ENCODE data around the gene FAM124A.

The FAM124A gene

GRCh38 chr13:51328488-51328887, 106.3 kb downstream of the FAM124A start:
- H3K27me3 ChIP-seq (replicated peaks; ENCODE audit: control insufficient read depth, insufficient read depth, low read length, poor library complexity, severe bottlenecking), result no peaks in the 10 kb centered on the region
- H3K4me1 ChIP-seq (ENCODE audit: control insufficient read depth, insufficient read depth, low read length, poor library complexity, severe bottlenecking), result no peaks in the 10 kb centered on the region
- H3K9me3 ChIP-seq (ENCODE audit: control insufficient read depth, low read length), result no peaks in the 10 kb centered on the region
- H3K27ac ChIP-seq (ENCODE audit: insufficient read depth, low read length, poor library complexity, severe bottlenecking), result no peak overlapping the region
- H3K4me3 ChIP-seq (ENCODE audit: insufficient read depth, low read depth, low read length, poor library complexity, severe bottlenecking), result no peak overlapping the region
- no peaks in the 10 kb centered on the region for H3K36me3 ChIP-seq (ENCODE audit: control insufficient read depth, insufficient read depth, low read length)
- DNase-seq, result no peak

GRCh38 chr13:51329606-51330005, 107.4 kb downstream of the FAM124A start:
- H3K4me1 ChIP-seq (ENCODE audit: control insufficient read depth, insufficient read depth, low read length, poor library complexity, severe bottlenecking), result no peaks in the 10 kb centered on the region
- no peak overlapping the region for H3K27ac ChIP-seq (ENCODE audit: insufficient read depth, low read length, poor library complexity, severe bottlenecking)
- no peaks in the 10 kb centered on the region for H3K36me3 ChIP-seq (ENCODE audit: control insufficient read depth, insufficient read depth, low read length)
- no peak for DNase-seq
- H3K4me3 ChIP-seq (ENCODE audit: insufficient read depth, low read depth, low read length, poor library complexity, severe bottlenecking), result no peak overlapping the region
- no peaks in the 10 kb centered on the region for H3K27me3 ChIP-seq (replicated peaks; ENCODE audit: control insufficient read depth, insufficient read depth, low read length, poor library complexity, severe bottlenecking)
- no peaks in the 10 kb centered on the region for H3K9me3 ChIP-seq (ENCODE audit: control insufficient read depth, low read length)

GRCh38 chr13:51330791-51331190, 108.6 kb downstream of the FAM124A start:
- Histone ChIP-seq H3K9me3 (ENCODE audit: control insufficient read depth, low read length) (no peaks in the 10 kb centered on the region), H3K36me3 (ENCODE audit: control insufficient read depth, insufficient read depth, low read length) (no peaks in the 10 kb centered on the region), H3K4me3 (ENCODE audit: insufficient read depth, low read depth, low read length, poor library complexity, severe bottlenecking) (no peak overlapping the region), H3K27me3 (replicated peaks; ENCODE audit: control insufficient read depth, insufficient read depth, low read length, poor library complexity, severe bottlenecking) (no peaks in the 10 kb centered on the region), H3K27ac (ENCODE audit: insufficient read depth, low read length, poor library complexity, severe bottlenecking) (no peak overlapping the region), H3K4me1 (ENCODE audit: control insufficient read depth, insufficient read depth, low read length, poor library complexity, severe bottlenecking) (no peaks in the 10 kb centered on the region)
- no peak for DNase-seq

- Histone ChIP-seq H3K27ac (ENCODE audit: insufficient read depth, low read length, poor library complexity, severe bottlenecking) (no peak overlapping the region), H3K27me3 (replicated peaks; ENCODE audit: control insufficient read depth, insufficient read depth, low read length, poor library complexity, severe bottlenecking) (no peaks in the 10 kb centered on the region), H3K4me3 (ENCODE audit: insufficient read depth, low read depth, low read length, poor library complexity, severe bottlenecking) (no peak overlapping the region), H3K4me1 (ENCODE audit: control insufficient read depth, insufficient read depth, low read length, poor library complexity, severe bottlenecking) (no peaks in the 10 kb centered on the region), H3K36me3 (ENCODE audit: control insufficient read depth, insufficient read depth, low read length) (no peaks in the 10 kb centered on the region), H3K9me3 (ENCODE audit: control insufficient read depth, low read length) (no peaks in the 10 kb centered on the region)
- no peak for DNase-seq
Measured at GRCh38 chr13:51331354-51331861, 109.2 kb downstream of the FAM124A start.

GRCh38 chr13:51332566-51333361, 110.6 kb downstream of the FAM124A start:
- Histone ChIP-seq H3K36me3 (ENCODE audit: control insufficient read depth, insufficient read depth, low read length) (no peaks in the 10 kb centered on the region), H3K27ac (ENCODE audit: insufficient read depth, low read length, poor library complexity, severe bottlenecking) (no peak overlapping the region), H3K27me3 (replicated peaks; ENCODE audit: control insufficient read depth, insufficient read depth, low read length, poor library complexity, severe bottlenecking) (no peaks in the 10 kb centered on the region), H3K4me3 (ENCODE audit: insufficient read depth, low read depth, low read length, poor library complexity, severe bottlenecking) (no peak overlapping the region), H3K9me3 (ENCODE audit: control insufficient read depth, low read length) (no peaks in the 10 kb centered on the region), H3K4me1 (ENCODE audit: control insufficient read depth, insufficient read depth, low read length, poor library complexity, severe bottlenecking) (no peaks in the 10 kb centered on the region)
- no peak for DNase-seq

GRCh38 chr13:51333421-51333820, 111.2 kb downstream of the FAM124A start:
- Histone ChIP-seq H3K27ac (ENCODE audit: insufficient read depth, low read length, poor library complexity, severe bottlenecking) (no peak overlapping the region), H3K4me1 (ENCODE audit: control insufficient read depth, insufficient read depth, low read length, poor library complexity, severe bottlenecking) (no peaks in the 10 kb centered on the region), H3K4me3 (ENCODE audit: insufficient read depth, low read depth, low read length, poor library complexity, severe bottlenecking) (no peak overlapping the region), H3K36me3 (ENCODE audit: control insufficient read depth, insufficient read depth, low read length) (no peaks in the 10 kb centered on the region), H3K9me3 (ENCODE audit: control insufficient read depth, low read length) (no peaks in the 10 kb centered on the region), H3K27me3 (replicated peaks; ENCODE audit: control insufficient read depth, insufficient read depth, low read length, poor library complexity, severe bottlenecking) (no peaks in the 10 kb centered on the region)
- DNase-seq, result no peak

- Histone ChIP-seq H3K36me3 (ENCODE audit: control insufficient read depth, insufficient read depth, low read length) (no peaks in the 10 kb centered on the region), H3K27ac (ENCODE audit: insufficient read depth, low read length, poor library complexity, severe bottlenecking) (no peak overlapping the region)
- no peak for DNase-seq
Measured at GRCh38 chr13:51333826-51334225, 111.6 kb downstream of the FAM124A start.

More at GRCh38 chr13:51333826-51334225, 111.6 kb downstream of the FAM124A start:
- no peak overlapping the region for H3K4me3 ChIP-seq (ENCODE audit: insufficient read depth, low read depth, low read length, poor library complexity, severe bottlenecking)
- no peaks in the 10 kb centered on the region for H3K4me1 ChIP-seq (ENCODE audit: control insufficient read depth, insufficient read depth, low read length, poor library complexity, severe bottlenecking)
- no peaks in the 10 kb centered on the region for H3K27me3 ChIP-seq (replicated peaks; ENCODE audit: control insufficient read depth, insufficient read depth, low read length, poor library complexity, severe bottlenecking)
- no peaks in the 10 kb centered on the region for H3K9me3 ChIP-seq (ENCODE audit: control insufficient read depth, low read length)

Measured in effector memory CD4-positive, alpha-beta T cell (primary cell).